Measurements from ENCODE around the gene PDCD1.

DNA sequence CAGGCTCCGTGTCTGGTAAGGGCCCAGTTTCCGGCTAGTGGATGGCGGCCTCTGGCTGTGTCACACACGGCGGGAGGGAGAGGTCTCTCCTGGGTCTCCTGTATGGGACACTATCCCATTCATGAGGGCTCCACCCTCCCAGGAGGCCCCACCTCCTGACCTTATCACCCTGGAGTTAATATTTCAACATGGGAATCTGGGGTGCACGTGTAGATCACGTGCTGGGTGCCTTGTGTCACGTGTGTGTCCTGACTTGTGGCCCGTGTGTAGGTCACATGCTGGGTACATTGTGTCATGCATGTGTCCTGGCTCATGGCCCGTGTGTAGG lies 39.8 kb downstream of the PDCD1 start:
- TF ChIP-seq EED (IDR thresholded peaks at IDR 0.05; ENCODE audit: low read depth) (no peak), HDAC6 (IDR thresholded peaks at IDR 0.05; ENCODE audit: unreplicated experiment) (no peak), MXI1 (IDR thresholded peaks at IDR 0.05; ENCODE audit: low read depth, low read length) (no peak), CREB1 (IDR thresholded peaks at IDR 0.05; ENCODE audit: low read depth) (no peak)
- TF ChIP-seq, protein P1, sequence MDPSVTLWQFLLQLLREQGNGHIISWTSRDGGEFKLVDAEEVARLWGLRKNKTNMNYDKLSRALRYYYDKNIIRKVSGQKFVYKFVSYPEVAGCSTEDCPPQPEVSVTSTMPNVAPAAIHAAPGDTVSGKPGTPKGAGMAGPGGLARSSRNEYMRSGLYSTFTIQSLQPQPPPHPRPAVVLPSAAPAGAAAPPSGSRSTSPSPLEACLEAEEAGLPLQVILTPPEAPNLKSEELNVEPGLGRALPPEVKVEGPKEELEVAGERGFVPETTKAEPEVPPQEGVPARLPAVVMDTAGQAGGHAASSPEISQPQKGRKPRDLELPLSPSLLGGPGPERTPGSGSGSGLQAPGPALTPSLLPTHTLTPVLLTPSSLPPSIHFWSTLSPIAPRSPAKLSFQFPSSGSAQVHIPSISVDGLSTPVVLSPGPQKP (IDR thresholded peaks at IDR 0.05; ENCODE audit: low read depth, low read length): no peak
- TF ChIP-seq, protein P2, sequence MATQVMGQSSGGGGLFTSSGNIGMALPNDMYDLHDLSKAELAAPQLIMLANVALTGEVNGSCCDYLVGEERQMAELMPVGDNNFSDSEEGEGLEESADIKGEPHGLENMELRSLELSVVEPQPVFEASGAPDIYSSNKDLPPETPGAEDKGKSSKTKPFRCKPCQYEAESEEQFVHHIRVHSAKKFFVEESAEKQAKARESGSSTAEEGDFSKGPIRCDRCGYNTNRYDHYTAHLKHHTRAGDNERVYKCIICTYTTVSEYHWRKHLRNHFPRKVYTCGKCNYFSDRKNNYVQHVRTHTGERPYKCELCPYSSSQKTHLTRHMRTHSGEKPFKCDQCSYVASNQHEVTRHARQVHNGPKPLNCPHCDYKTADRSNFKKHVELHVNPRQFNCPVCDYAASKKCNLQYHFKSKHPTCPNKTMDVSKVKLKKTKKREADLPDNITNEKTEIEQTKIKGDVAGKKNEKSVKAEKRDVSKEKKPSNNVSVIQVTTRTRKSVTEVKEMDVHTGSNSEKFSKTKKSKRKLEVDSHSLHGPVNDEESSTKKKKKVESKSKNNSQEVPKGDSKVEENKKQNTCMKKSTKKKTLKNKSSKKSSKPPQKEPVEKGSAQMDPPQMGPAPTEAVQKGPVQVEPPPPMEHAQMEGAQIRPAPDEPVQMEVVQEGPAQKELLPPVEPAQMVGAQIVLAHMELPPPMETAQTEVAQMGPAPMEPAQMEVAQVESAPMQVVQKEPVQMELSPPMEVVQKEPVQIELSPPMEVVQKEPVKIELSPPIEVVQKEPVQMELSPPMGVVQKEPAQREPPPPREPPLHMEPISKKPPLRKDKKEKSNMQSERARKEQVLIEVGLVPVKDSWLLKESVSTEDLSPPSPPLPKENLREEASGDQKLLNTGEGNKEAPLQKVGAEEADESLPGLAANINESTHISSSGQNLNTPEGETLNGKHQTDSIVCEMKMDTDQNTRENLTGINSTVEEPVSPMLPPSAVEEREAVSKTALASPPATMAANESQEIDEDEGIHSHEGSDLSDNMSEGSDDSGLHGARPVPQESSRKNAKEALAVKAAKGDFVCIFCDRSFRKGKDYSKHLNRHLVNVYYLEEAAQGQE (IDR thresholded peaks at IDR 0.05; ENCODE audit: low read depth, low read length): no peak
- TF ChIP-seq, protein P3, sequence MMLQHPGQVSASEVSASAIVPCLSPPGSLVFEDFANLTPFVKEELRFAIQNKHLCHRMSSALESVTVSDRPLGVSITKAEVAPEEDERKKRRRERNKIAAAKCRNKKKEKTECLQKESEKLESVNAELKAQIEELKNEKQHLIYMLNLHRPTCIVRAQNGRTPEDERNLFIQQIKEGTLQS (IDR thresholded peaks at IDR 0.05; ENCODE audit: borderline replicate concordance, extremely low read depth, low read depth, low read length): no peak
